ENCODE results near the gene TNP2.
"Not testable (repeated sequence)": the region's sequence is repeated elsewhere in the genome, so short reads cannot be mapped to it uniquely, and the experiment has no call there.

TNP2 gene

GRCh38 chr16:11298143-11298900, 29.2 kb upstream of the TNP2 start:
- no peaks in the 10 kb centered on the region for H3K9me3 ChIP-seq (ENCODE audit: control insufficient read depth, insufficient read depth, low read length)
- H3K4me1 ChIP-seq (ENCODE audit: control insufficient read depth, insufficient read depth, low read length): peaks cover 6% of the 10 kb centered on the region
- H3K27me3 ChIP-seq (ENCODE audit: control insufficient read depth, insufficient read depth, low read length): no peaks in the 10 kb centered on the region
- no peak overlapping the region for H3K9ac ChIP-seq (ENCODE audit: low read depth, low read length)
- H3K36me3 ChIP-seq (ENCODE audit: control insufficient read depth, insufficient read depth, low read length): no peaks in the 10 kb centered on the region
- no peak overlapping the region for H3K4me3 ChIP-seq (ENCODE audit: low read depth, low read length)

GRCh38 chr16:11297492-11298142, 28.5 kb upstream of the TNP2 start:
- Histone ChIP-seq H3K9ac (ENCODE audit: low read depth, low read length) (no peak overlapping the region), H3K4me1 (ENCODE audit: control insufficient read depth, insufficient read depth, low read length) (peaks cover 6% of the 10 kb centered on the region), H3K4me3 (ENCODE audit: low read depth, low read length) (no peak overlapping the region)

GRCh38 chr16:11296706-11297491, 27.8 kb upstream of the TNP2 start:
- Histone ChIP-seq H3K27me3 (ENCODE audit: control insufficient read depth, insufficient read depth, low read length) (no peaks in the 10 kb centered on the region), H3K36me3 (ENCODE audit: control insufficient read depth, insufficient read depth, low read length) (no peaks in the 10 kb centered on the region), H3K9me3 (ENCODE audit: control insufficient read depth, insufficient read depth, low read length) (no peaks in the 10 kb centered on the region), H3K4me1 (ENCODE audit: control insufficient read depth, insufficient read depth, low read length) (peaks cover 6% of the 10 kb centered on the region), H3K4me3 (ENCODE audit: low read depth, low read length) (no peak overlapping the region), H3K9ac (ENCODE audit: low read depth, low read length) (no peak overlapping the region)

More at GRCh38 chr16:11297492-11298142, 28.5 kb upstream of the TNP2 start:
- no peaks in the 10 kb centered on the region for H3K36me3 ChIP-seq (ENCODE audit: control insufficient read depth, insufficient read depth, low read length)
- H3K9me3 ChIP-seq (ENCODE audit: control insufficient read depth, insufficient read depth, low read length): no peaks in the 10 kb centered on the region
- H3K27me3 ChIP-seq (ENCODE audit: control insufficient read depth, insufficient read depth, low read length): no peaks in the 10 kb centered on the region

GRCh38 chr16:11296351-11296705, 27.2 kb upstream of the TNP2 start:
- H3K4me1 ChIP-seq (ENCODE audit: control insufficient read depth, insufficient read depth, low read length): peaks cover 6% of the 10 kb centered on the region
- H3K9me3 ChIP-seq (ENCODE audit: control insufficient read depth, insufficient read depth, low read length): no peaks in the 10 kb centered on the region
- H3K36me3 ChIP-seq (ENCODE audit: control insufficient read depth, insufficient read depth, low read length): no peaks in the 10 kb centered on the region
- no peak overlapping the region for H3K9ac ChIP-seq (ENCODE audit: low read depth, low read length)
- no peak overlapping the region for H3K4me3 ChIP-seq (ENCODE audit: low read depth, low read length)
- no peaks in the 10 kb centered on the region for H3K27me3 ChIP-seq (ENCODE audit: control insufficient read depth, insufficient read depth, low read length)

- no peaks in the 10 kb centered on the region for H3K36me3 ChIP-seq (ENCODE audit: control insufficient read depth, insufficient read depth, low read length)
Measured at GRCh38 chr16:11295672-11296071, 26.5 kb upstream of the TNP2 start.

GRCh38 chr16:11292076-11292748, 23.1 kb upstream of the TNP2 start:
- H3K9me3 ChIP-seq (ENCODE audit: control insufficient read depth, insufficient read depth, low read length): no peaks in the 10 kb centered on the region
- H3K4me3 ChIP-seq (ENCODE audit: low read depth, low read length): no peak overlapping the region
- no peaks in the 10 kb centered on the region for H3K27me3 ChIP-seq (ENCODE audit: control insufficient read depth, insufficient read depth, low read length)
- no peak overlapping the region for H3K9ac ChIP-seq (ENCODE audit: low read depth, low read length)
- H3K4me1 ChIP-seq (ENCODE audit: control insufficient read depth, insufficient read depth, low read length): no peaks in the 10 kb centered on the region
- H3K36me3 ChIP-seq (ENCODE audit: control insufficient read depth, insufficient read depth, low read length): no peaks in the 10 kb centered on the region

More at GRCh38 chr16:11295672-11296071, 26.5 kb upstream of the TNP2 start:
- H3K27me3 ChIP-seq (ENCODE audit: control insufficient read depth, insufficient read depth, low read length): no peaks in the 10 kb centered on the region
- H3K4me3 ChIP-seq (ENCODE audit: low read depth, low read length): no peak overlapping the region
- H3K9me3 ChIP-seq (ENCODE audit: control insufficient read depth, insufficient read depth, low read length): no peaks in the 10 kb centered on the region
- no peak overlapping the region for H3K9ac ChIP-seq (ENCODE audit: low read depth, low read length)
- H3K4me1 ChIP-seq (ENCODE audit: control insufficient read depth, insufficient read depth, low read length): peaks cover 6% of the 10 kb centered on the region

GRCh38 chr16:11291091-11291703, 22.1 kb upstream of the TNP2 start:
- Histone ChIP-seq H3K36me3 (ENCODE audit: control insufficient read depth, insufficient read depth, low read length) (no peaks in the 10 kb centered on the region), H3K4me1 (ENCODE audit: control insufficient read depth, insufficient read depth, low read length) (no peaks in the 10 kb centered on the region), H3K4me3 (ENCODE audit: low read depth, low read length) (no peak overlapping the region), H3K27me3 (ENCODE audit: control insufficient read depth, insufficient read depth, low read length) (no peaks in the 10 kb centered on the region), H3K9ac (ENCODE audit: low read depth, low read length) (no peak overlapping the region), H3K9me3 (ENCODE audit: control insufficient read depth, insufficient read depth, low read length) (no peaks in the 10 kb centered on the region)

- H3K9me3 ChIP-seq (ENCODE audit: control insufficient read depth, insufficient read depth, low read length): no peaks in the 10 kb centered on the region
- no peak overlapping the region for H3K9ac ChIP-seq (ENCODE audit: low read depth, low read length)
- no peaks in the 10 kb centered on the region for H3K36me3 ChIP-seq (ENCODE audit: control insufficient read depth, insufficient read depth, low read length)
- H3K27me3 ChIP-seq (ENCODE audit: control insufficient read depth, insufficient read depth, low read length): no peaks in the 10 kb centered on the region
- H3K4me3 ChIP-seq (ENCODE audit: low read depth, low read length): no peak overlapping the region
- no peaks in the 10 kb centered on the region for H3K4me1 ChIP-seq (ENCODE audit: control insufficient read depth, insufficient read depth, low read length)
Measured at GRCh38 chr16:11290102-11290893, 21.2 kb upstream of the TNP2 start.

- H3K36me3 ChIP-seq (ENCODE audit: control insufficient read depth, insufficient read depth, low read length); H3K9ac ChIP-seq (ENCODE audit: low read depth, low read length); H3K9me3 ChIP-seq (ENCODE audit: control insufficient read depth, insufficient read depth, low read length); H3K27me3 ChIP-seq (ENCODE audit: control insufficient read depth, insufficient read depth, low read length); H3K4me3 ChIP-seq (ENCODE audit: low read depth, low read length); H3K4me1 ChIP-seq (ENCODE audit: control insufficient read depth, insufficient read depth, low read length): not testable (repeated sequence)
Measured at GRCh38 chr16:11289696-11290095, 20.6 kb upstream of the TNP2 start.

- Histone ChIP-seq H3K4me1 (ENCODE audit: control insufficient read depth, insufficient read depth, low read length) (no peaks in the 10 kb centered on the region), H3K27me3 (ENCODE audit: control insufficient read depth, insufficient read depth, low read length) (no peaks in the 10 kb centered on the region), H3K9ac (ENCODE audit: low read depth, low read length) (no peak overlapping the region), H3K36me3 (ENCODE audit: control insufficient read depth, insufficient read depth, low read length) (no peaks in the 10 kb centered on the region), H3K4me3 (ENCODE audit: low read depth, low read length) (no peak overlapping the region), H3K9me3 (ENCODE audit: control insufficient read depth, insufficient read depth, low read length) (no peaks in the 10 kb centered on the region)
Measured at GRCh38 chr16:11289202-11289601, 20.1 kb upstream of the TNP2 start.

All from iPS-15b (cell line).